Stimulated activated CD8-positive, alpha-beta memory T cell treated with anti-CD3 and anti-CD28 coated beads, Interleukin-2, amount 100 ng/mL, for 48 hours (primary cell): ENCODE data around the gene ESYT1.

Experiments used
- DNase-seq, 2 donors: peaks; one replicate each; pipeline ENCODE4 v3.0.0-alpha.2; 2020; ENCODE audit warnings: low read depth in 2 of 2

The ESYT1 gene

DNA sequence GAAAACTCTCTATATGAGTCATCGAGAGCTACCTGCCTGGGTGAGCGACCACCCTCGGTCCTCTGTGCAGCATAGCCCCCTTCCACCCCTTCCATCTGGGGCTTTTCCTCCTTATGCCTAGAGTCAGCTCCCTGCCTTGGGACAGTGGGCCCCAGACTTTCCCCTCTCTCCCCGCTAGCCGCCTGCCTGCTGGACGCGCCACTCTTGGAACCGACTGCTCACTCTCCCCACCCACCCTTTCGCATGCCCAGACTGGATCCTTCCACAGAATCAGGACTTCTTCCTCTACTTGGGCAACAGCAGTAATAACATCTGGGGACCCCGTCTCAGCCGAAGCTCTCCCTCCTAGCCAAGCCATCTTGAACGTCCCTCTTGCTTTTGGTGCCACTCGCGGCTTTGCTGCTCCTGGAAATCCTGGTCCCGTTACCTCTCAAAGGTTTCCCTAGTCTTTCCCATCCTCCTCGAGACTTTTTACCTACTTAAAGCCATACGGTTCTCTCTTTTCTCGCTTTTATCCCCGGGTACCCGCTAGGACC lies 671 bp downstream of the ESYT1 start:
- no peak for DNase-seq

DNA sequence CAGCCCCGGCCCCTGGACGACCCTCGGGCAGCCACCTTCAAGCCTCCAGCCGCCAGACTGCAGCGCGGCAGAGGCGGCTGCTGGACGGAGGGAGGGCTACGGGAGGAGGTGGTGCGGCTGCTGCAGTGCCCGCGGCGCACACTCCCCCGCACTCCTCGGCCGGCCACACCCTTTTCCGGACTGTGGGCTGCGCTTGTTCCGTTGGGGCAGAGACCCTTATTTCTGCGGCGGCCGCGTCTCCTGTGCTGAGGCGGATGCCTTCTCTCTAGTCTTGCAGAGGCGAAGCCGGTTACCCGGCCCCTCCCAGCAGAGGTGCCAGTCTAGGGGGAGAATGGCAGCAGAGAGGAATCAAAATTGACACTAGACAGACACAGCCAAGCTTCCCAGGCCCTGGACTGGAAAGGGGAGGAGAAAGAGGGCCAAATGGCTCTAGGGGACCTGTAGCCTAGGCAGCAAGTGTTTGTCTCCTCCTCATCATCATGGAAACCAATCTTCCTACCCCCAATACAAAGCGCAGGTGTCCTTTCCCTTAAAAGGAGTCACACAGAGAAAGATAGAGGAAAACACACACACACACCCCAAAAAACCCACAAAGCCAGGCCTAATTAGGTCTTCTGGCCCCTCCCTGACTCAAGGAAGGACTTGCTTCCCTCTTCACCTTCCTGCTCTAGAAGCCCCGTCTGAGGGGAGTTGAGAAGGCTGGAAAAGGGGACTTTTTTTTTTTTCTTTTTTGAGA lies 1.3 kb downstream of the ESYT1 start:
- peak; percentile 72 to 77 for DNase-seq

DNA sequence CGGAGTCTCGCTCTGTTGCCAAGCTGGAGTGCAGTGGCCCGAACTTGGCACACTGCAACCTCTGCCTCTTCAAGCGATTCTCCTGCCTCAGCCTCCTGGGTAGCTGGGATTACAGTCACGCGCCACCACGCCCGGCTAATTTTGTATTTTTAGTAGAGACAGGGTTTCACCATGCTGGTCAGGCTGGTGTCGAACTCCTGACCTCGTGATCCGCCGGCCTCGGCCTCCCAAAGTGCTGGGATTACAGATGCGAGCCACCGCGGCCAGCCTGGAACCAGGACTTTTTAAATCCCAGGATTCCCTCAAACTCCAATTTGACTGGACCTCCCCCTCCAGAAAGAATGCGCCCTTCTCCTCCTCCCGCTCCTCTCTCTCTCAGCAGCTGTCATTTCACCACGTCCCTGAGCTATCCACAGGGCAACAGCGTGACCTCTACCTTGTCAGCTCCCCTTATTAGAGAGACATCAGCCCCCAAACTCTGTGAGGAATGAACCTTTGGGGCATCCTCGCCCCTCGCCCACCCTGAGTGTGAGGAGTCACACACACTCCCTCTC lies 2.0 kb downstream of the ESYT1 start:
- no peak for DNase-seq

DNA sequence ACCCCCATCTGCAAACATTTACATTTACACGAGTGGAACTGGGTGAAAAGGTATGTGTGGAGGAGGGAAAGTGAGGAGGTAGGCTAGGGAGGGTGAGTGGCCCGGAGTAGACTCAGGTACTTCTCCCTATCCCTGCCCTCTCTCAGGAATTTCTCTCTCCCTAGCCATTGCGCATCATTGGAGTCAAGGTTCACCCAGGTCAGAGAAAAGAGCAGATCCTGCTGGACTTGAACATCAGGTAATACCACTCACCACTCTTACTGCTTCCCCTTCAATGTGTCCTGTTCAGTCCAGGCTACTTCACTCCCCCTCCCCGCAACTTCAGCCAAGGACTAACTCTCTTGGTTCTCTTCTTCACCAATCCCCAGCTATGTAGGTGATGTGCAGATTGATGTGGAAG lies 2.8 kb downstream of the ESYT1 start:
- DNase-seq: no peak

DNA sequence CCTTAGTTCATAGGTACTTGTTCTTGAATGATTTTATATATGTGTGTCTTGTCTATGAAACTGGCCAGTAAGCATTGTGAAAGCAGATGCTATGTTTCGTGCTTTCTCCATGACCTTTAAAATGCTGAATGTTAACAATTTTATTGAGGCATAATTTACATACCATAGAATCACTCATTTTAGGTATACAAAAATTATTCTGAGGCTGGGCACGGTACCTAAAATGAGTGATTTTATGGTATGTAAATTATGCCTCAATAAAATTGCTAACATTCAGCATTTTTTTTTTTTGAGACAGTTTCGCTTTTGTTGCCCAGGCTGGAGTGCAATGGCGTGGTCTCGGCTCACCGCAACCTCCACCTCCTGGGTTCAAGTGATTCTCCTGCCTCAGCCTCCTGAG lies 6.8 kb downstream of the ESYT1 start:
- DNase-seq: no peak

DNA sequence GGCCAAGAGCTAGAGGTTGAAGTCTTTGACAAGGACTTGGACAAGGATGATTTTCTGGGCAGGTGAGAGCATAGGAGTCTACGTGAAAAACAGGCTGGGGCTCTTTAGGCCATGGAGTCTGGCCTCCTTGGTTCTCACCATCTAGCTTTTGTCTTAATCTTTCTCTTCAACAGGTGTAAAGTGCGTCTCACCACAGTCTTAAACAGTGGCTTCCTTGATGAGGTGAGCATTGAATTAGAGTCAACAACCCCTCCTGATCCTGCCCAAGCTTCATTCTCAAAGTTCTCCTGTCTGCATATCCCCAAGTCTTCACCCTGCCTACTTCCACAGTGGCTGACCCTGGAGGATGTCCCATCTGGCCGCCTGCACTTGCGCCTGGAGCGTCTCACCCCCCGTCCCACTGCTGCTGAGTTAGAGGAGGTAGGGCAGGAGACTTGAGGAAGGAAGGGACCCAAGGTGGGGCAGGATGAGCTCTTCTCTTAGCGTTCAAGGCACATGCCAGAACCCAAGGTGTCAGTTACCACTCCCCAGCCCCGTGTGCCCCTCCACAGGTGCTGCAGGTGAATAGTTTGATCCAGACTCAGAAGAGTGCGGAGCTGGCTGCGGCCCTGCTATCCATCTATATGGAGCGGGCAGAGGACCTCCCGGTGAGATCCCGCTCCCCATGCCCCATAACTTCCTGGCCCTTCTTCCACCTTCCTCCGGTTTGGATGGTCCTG lies 9.9 kb downstream of the ESYT1 start:
- no peak for DNase-seq

DNA sequence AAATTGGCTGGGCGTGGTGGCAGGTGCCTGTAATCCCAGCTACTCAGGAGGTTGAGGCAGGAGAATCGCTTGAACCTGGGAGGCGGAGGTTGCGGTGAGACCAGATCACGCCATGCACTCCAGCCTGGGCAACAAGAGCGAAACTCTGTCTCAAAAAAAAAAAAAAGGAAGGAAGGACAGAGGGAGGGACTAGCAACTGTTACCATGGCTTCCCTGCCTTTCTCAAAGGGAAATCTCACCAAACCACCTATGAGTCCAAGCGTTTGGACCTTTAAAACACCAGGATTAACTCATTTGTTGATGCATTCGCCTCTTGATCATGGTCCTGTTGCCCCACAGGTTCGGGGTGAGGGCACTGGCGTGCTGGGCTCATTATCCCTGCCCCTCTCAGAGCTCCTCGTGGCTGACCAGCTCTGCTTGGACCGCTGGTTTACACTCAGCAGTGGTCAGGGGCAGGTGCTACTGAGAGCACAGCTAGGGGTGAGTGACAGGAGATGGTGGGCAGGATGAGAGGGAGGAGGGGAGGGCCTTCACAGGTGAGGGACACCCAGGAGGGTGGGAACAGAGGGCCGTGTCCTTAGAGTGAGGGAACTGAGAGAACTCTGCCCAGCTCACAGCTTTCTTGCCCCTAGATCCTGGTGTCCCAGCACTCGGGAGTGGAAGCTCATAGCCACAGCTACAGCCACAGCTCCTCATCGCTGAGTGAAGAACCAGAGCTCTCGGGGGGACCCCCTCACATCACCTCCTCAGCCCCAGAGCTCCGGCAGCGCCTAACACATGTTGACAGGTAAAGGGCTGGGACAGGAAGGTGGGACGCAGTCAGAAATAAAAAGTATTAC lies 14.1 kb downstream of the ESYT1 start:
- no peak for DNase-seq

DNA sequence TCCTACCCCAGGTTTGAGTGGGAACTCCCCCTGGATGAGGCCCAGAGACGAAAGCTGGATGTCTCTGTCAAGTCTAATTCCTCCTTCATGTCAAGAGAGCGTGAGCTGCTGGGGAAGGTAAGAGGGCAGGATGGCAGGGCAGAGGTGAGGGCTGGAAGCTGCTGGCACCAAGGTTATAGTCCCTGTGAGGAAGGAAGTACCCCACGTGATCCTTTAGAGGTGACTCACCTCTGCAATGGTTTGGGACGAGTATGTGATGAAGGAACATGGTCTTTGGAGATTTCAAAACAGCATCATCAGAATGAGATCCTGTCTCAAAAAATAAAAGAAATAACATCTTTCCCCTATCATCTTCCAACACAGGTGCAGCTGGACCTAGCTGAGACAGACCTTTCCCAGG lies 15.2 kb downstream of the ESYT1 start:
- no peak for DNase-seq

DNA sequence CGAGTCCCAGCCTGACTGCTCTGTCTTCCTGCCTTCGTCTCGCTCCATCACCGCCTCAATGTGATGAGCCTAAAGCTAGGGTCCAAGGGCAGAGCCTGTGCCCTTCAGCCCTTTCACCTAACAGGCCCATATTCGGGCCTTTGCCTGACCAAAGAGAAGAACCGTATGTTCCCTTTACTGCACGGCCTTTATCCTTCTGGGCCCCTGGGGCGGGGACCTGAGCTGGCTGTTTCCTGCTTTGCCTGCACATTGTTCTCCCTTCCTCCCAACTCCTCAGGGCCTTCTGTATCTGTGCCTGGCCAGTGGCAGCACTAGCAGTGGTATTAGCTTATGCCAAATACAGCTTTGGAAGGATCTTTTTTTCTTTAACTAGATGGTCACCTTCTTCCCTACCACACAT lies 15.8 kb downstream of the ESYT1 start:
- no peak for DNase-seq

DNA sequence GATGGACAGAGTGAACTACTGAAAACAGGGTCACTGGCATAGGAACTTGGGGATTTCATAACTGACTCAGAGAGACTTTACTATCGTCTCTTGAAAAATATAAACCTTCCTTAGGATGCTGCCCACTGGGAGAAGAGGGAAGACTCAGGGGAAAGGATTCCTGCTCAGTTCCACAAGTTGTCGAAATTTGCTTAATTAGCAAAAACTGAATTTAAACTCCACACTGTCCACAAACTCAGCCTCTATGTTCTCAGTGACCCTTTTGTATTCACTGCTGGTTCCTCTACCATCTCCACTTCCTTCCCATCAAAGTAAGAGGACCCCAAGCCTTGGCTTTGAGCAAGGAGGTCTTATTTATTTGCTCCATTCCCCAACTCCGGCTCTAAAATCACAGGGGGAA lies 17.1 kb downstream of the ESYT1 start:
- no peak for DNase-seq

DNA sequence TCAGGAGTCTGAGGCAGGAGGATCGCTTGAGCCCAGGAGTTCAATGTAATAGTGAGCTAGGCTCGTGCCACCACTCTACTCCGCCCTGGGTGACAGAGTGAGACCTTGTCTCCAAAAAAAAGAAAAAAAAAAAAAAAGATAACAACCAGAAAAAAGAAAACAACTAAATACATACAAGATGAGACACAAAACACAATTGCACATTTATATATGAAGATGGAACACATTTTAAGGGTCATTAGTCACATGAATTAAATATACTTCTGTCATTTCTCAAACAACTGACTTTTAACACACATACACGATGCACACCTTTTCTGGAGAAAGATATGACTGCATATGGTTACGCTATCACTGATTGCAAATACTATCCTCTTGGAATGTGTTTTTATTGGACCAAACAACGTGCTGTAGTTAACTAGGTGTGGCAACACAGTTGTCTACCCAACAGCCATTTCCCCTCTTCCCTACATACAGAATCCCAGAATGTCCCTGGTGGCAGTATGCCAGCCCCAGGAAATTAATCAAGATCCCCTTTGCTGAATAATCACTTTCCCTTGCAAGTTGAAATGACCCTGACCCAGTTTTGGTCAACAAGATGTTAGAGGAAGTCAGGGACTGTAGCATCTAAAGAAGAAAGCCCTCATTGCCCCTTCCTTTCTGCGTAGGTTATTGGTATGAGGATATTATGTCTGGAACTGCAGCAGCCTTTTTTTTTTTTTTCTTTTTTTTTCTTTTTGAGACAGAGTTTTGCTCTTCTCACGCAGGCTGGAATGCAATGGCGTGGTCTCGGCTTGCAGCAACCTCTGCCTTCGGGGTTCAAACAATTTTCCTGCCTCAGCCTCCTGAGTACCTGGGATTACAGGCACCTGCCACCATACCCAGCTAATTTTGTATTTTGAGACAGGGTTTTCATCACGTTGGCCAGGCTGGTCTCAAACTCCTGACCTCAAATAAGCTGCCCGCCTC lies 18.7 kb downstream of the ESYT1 start:
- DNase-seq: no peak

DNA sequence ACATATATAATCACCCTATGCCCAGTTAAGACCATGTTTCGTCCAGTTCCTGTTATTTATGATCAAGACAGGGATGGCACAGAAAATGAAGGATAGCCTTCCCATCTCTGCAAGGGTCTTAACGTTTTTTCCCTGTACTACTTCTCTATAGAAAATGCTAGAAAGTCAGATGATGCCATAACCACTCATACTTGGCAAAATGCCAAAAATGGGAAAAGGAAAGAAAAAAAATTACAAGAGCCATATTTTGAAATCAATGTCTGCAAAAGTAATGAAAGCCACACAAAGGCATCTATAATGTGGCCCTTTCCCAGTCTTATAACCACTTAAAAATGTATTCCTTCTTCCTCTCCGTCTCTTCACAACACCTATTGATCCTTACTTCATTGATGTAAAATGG lies 22.5 kb downstream of the ESYT1 start:
- DNase-seq: no peak

DNA sequence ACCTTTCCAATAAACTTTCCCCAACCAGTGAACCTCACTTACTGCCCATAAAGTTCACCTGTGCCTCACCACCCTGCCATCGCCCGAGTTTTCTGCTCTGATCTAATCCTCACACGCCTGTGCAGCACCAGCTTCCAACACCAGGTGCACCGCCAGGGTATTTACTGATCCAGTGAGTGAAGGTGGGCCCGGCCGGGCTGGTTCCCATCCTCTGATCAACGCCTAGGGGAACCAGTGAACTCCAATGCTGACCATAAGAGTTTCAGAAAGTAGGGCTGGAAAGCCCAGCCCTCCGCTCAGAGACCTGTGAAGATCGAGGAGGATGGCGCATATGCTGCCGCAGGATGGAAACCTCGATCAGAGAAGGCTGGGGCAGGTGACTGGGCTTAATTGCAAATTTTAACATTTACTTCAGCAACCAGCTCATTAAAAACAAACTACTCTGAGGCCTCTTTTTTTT lies 23.6 kb downstream of the ESYT1 start:
- DNase-seq: peak; percentile 51 to 55

DNA sequence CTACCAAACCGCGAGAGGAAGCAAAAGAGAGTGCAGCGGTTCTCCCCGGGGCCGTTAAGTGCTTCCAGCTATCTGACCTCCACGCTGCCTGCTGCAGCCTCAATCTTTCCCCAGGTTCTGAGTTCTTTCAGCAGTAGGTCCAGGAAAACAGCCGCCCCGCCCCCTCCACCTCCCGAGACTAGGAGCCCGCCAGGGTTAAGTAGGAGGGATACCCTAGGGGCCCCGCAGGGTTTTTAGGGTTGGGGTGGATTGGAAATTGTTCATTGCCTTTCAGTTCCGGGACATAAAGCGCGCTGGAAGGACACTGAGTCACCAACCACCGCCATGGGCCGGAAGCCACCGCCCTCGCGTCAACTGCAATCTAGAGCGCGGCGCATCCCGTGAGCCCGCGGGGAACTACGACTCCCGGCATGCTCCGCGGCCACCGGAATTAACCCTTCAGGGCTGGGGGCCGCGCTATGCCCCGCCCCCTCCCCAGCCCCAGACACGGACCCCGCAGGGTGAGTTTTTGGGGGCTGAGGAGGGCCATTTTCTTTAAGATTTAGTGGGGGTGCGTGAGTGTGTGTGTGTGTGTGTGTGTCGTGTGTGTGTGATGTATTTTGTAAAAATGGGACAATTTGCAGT lies 24.2 kb downstream of the ESYT1 start, which contains the start of gene MYL6B:
Gene MYL6B (plus strand): TSS at position 456 of the 624 bp plus-strand sequence. CDS start 1,332 bp downstream, outside the sequence.
- peak; percentile 92 to 93 for DNase-seq

DNA sequence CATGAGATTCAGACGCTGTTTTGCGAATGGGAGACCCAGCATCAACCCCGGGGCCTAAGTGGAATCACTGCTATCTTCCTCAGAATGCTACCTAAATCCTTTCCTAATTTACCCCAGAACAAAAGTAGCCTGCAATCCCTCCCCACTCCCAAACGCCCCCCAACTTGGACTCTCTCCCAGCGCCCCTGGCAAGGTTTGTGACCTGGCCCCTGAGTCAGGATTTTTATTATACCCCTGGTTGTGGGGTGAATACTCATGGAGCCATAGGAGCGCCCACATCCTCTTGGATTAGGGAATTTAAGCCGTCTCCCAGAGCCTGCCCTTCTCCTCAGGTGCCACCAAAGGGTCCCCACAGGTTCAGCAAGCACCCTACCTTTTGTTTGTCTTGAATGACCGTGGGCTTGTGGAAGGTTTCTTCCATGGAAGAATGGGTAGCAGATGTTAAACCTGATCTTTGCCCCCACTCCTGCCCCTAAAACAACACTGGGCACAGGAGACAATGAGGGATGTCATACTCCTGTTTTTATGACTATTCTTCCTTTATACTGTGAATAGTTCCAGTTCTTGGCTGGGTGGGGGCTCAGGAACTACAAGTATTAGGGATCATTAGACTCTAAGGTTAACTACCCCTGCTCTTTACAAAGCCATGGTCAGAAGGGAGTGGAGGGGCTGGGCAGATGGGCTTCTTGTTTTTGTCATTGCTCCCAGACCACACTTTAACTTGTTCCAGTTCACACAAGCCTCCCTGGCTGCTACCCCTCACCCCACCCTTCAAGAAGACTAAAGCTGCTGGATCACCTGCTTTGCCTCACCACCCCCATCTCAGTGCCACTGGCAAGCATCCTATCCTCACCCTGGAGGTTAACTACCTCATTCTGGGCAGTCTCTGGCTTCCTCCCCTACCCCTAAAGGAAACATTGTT lies 24.9 kb downstream of the ESYT1 start:
- DNase-seq: no peak

DNA sequence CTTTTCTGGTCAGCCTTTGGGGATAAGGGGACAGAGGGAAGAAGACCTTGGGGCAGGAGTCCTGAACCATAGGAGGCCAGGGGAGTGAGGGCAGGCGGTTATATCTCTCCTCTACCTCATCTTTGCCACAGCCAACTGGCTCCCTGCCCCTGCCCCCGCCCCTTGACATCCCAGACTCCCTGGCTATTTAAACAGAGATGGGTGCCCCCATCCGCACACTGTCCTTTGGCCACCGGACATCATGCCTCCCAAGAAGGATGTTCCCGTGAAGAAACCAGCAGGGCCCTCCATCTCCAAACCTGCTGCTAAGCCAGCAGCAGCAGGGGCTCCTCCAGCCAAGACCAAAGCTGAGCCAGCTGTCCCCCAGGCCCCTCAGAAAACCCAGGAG lies 25.6 kb downstream of the ESYT1 start:
- DNase-seq: no peak

DNA sequence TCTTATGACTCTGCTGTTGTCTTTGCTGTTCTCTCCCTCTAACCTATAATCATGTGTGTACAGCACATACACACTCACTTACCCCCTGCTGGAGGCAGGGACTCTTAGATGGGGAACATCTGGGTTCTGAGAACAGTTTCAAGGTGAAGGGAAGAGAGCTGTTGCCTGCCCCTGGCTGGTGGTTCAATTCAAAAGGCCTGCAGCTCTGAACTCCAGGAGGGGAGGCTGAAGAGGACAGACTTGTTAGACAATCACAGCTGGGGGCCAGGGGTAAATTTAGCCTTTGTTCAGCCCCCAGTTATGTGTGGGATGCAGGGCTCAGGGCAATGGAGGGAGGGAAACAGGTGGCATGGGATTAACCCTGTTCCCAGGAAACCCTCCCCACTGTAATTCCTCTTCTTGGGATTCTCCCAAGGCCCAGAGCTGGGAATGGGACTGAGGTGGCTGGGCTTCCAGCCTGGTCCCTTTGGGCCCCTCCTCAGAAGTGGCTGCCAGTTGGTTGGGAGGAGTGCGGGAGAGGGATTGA lies 26.2 kb downstream of the ESYT1 start:
- DNase-seq: no peak

DNA sequence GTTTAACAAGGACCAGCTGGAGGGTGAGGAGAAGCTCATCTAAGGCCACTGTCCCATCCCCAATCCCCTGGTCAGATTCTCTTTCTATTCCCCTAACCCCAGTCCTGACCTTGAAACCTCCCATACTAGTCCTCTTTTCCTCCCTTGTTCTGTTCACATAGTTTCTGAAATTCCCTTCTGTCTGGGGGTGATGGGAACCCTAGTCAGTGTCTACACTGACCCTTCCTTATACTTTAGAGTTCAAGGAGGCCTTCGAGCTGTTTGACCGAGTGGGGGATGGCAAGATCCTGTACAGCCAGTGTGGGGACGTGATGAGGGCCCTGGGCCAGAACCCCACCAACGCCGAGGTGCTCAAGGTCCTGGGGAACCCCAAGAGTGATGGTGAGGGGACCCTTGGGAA lies 26.8 kb downstream of the ESYT1 start:
- no peak for DNase-seq
